DND-41 (cell line): ENCODE data around the gene STAT4.

Source experiments
- ATAC-seq: fragments of 200-7000 bp; cut with Tn5 transposase; 3 replicates; pipeline ENCODE4 v1.9.1; 2021; ENCODE audit warnings: low read depth; ENCODE audit not compliant: insufficient read depth
- DNase-seq: peaks from one replicate; pipeline ENCODE4 v3.0.0-alpha.2; 2020
- H2AFZ ChIP-seq: 2 replicates; pipeline ENCODE4 v1.6.0; 2012; ENCODE audit warnings: low read depth, low read length
- H3K27ac ChIP-seq: 2 replicates; pipeline ENCODE4 v1.5.1; 2012; ENCODE audit warnings: low read length, inconsistent platforms
- H3K27me3 ChIP-seq: fragments of 200-600 bp; sonication (generic); 2 replicates; pipeline ENCODE4 v1.6.0; 2012; ENCODE audit warnings: low read length, mild to moderate bottlenecking, inconsistent platforms; ENCODE audit not compliant: insufficient read depth, poor library complexity
- H3K36me3 ChIP-seq: 2 replicates; pipeline ENCODE4 v1.5.1; 2012; ENCODE audit warnings: low read length, inconsistent platforms; ENCODE audit not compliant: insufficient read depth
- H3K4me1 ChIP-seq: 2 replicates; pipeline ENCODE4 v1.5.1; 2012; ENCODE audit warnings: mild to moderate bottlenecking, low read length; ENCODE audit not compliant: insufficient read depth
- H3K4me2 ChIP-seq: 2 replicates; pipeline ENCODE4 v1.6.0; 2012; ENCODE audit warnings: mild to moderate bottlenecking, moderate library complexity, low read length, inconsistent platforms; ENCODE audit not compliant: insufficient read depth
- H3K4me3 ChIP-seq, 2 experiments: fragments of 200-600 bp in 1 of 2; shearing (Covaris generic) in 1 of 2; 2 replicates each; pipeline ENCODE4 v1.5.1; 2012 to 2016; ENCODE audit warnings: inconsistent platforms in 2 of 2, low read length in 2 of 2, mild to moderate bottlenecking in 2 of 2, low read depth in 1 of 2, moderate library complexity in 1 of 2
- H3K79me2 ChIP-seq: 2 replicates; pipeline ENCODE4 v1.6.0; 2012; ENCODE audit warnings: low read length, inconsistent platforms; ENCODE audit not compliant: insufficient read depth
- H3K9ac ChIP-seq: 2 replicates; pipeline ENCODE4 v1.6.0; 2012; ENCODE audit warnings: low read depth, mild to moderate bottlenecking, inconsistent platforms, low read length, moderate library complexity
- H3K9me3 ChIP-seq: 2 replicates; pipeline ENCODE4 v1.5.1; 2012; ENCODE audit warnings: low read length, moderate library complexity, mild to moderate bottlenecking, inconsistent platforms; ENCODE audit not compliant: insufficient read depth, severe bottlenecking
- H4K20me1 ChIP-seq: 2 replicates; pipeline ENCODE4 v1.6.0; 2012; ENCODE audit warnings: low read length; ENCODE audit not compliant: insufficient read depth
- EZH2 ChIP-seq: IDR thresholded peaks from 3 replicates; pipeline ENCODE4 v1.6.1; 2012; ENCODE audit warnings: borderline replicate concordance, low read depth, mild to moderate bottlenecking, moderate library complexity, low read length, inconsistent platforms; ENCODE audit not compliant: severe bottlenecking
- TF ChIP-seq, protein P1 (sequence below): IDR thresholded peaks from 2 replicates; pipeline ENCODE4 v1.5.1; 2012; ENCODE audit warnings: borderline replicate concordance, low read length, moderate library complexity, mild to moderate bottlenecking; ENCODE audit not compliant: poor library complexity, severe bottlenecking; ENCODE audit errors: extremely low read depth

STAT4 gene

DNA sequence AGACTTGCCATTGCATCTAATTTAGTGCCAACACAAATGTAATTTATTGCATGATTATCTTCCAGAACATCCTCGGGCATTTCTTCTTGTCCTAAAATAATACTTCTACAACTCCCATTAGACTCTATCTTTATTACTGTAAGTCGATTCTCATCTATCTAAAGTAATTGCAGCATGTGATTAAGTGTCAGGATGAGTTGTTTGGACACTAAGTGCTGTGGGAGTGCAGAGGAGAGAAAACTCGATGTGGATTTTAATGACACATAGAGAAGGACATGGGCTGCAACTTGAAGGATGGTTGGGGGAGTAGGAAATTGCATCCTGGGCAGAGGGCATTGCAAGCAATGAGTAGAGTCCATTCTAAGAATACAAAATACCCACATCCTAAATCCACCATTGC is 33.5 kb downstream of the STAT4 start:
- Histone ChIP-seq H3K4me2 (no peak overlapping the region), H3K4me3 (no peak overlapping the region), H3K9me3 (no peaks in the 10 kb centered on the region), H3K4me1 (no peaks in the 10 kb centered on the region), H4K20me1 (no peaks in the 10 kb centered on the region), H3K9ac (no peak overlapping the region), H3K36me3 (no peaks in the 10 kb centered on the region), H2AFZ (no peak overlapping the region), H3K27ac (no peak overlapping the region), H3K79me2 (no peaks in the 10 kb centered on the region), H3K27me3 (no peaks in the 10 kb centered on the region)
- DNase-seq, result no peak
- no peak for ATAC-seq
- TF ChIP-seq, protein P1, sequence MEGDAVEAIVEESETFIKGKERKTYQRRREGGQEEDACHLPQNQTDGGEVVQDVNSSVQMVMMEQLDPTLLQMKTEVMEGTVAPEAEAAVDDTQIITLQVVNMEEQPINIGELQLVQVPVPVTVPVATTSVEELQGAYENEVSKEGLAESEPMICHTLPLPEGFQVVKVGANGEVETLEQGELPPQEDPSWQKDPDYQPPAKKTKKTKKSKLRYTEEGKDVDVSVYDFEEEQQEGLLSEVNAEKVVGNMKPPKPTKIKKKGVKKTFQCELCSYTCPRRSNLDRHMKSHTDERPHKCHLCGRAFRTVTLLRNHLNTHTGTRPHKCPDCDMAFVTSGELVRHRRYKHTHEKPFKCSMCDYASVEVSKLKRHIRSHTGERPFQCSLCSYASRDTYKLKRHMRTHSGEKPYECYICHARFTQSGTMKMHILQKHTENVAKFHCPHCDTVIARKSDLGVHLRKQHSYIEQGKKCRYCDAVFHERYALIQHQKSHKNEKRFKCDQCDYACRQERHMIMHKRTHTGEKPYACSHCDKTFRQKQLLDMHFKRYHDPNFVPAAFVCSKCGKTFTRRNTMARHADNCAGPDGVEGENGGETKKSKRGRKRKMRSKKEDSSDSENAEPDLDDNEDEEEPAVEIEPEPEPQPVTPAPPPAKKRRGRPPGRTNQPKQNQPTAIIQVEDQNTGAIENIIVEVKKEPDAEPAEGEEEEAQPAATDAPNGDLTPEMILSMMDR, result no peak
- TF ChIP-seq EZH2, result no peak

DNA sequence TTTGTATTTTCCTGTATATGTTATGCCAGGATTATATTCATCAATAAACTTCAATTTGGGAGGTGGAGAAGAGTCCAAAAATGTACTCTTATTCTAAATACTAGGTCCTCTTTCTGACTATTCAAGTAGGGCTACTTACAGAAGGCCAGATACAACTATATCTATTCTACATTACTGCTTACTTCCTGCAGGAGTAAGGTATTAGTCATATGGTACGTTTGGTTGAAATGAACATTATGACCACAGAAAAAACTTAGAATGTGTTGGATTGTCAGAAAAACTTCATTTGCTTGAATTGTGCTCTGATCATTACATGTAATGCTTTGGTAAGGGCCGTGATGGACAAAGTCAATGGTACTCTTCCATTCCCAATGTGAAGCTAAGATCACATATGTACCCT is 35.0 kb downstream of the STAT4 start:
- H3K4me1 ChIP-seq, result no peaks in the 10 kb centered on the region
- no peaks in the 10 kb centered on the region for H3K27me3 ChIP-seq
- no peak overlapping the region for H3K4me3 ChIP-seq
- no peaks in the 10 kb centered on the region for H4K20me1 ChIP-seq
- TF ChIP-seq, protein P1, result no peak
- no peak for TF ChIP-seq EZH2
- H3K27ac ChIP-seq, result no peak overlapping the region
- H3K9me3 ChIP-seq, result no peaks in the 10 kb centered on the region
- H3K4me2 ChIP-seq, result no peak overlapping the region
- no peak for ATAC-seq
- no peaks in the 10 kb centered on the region for H3K36me3 ChIP-seq
- H2AFZ ChIP-seq, result no peak overlapping the region
- H3K79me2 ChIP-seq, result no peaks in the 10 kb centered on the region
- H3K9ac ChIP-seq, result no peak overlapping the region
- no peak for DNase-seq

DNA sequence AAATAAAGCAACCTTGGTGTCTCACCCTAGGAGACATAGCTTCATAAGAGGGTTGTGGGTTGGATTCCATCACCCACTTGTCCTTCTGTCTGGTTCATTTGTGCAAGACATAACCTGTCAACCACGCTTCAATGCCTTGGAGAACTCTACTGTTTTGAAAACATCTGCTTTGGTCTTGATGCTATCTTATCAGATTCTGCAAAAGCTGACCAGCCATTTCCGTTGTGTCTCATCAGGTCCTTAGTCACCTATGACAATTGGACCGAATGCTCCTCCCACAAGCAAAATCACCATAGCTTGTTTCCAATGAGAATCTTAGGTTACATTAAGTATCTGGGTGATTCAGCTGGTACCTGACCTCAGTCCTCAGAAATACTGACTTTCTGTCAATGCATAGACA is 35.4 kb downstream of the STAT4 start:
- no peaks in the 10 kb centered on the region for H3K36me3 ChIP-seq
- DNase-seq (no peak), ATAC-seq (no peak)
- no peaks in the 10 kb centered on the region for H3K9me3 ChIP-seq
- no peaks in the 10 kb centered on the region for H3K79me2 ChIP-seq
- no peak overlapping the region for H3K9ac ChIP-seq
- H3K4me1 ChIP-seq, result no peaks in the 10 kb centered on the region
- no peak overlapping the region for H3K4me2 ChIP-seq
- TF ChIP-seq, protein P1, result no peak
- TF ChIP-seq EZH2, result no peak
- no peaks in the 10 kb centered on the region for H3K27me3 ChIP-seq
- H2AFZ ChIP-seq, result no peak overlapping the region
- H3K4me3 ChIP-seq, result no peak overlapping the region
- H3K27ac ChIP-seq, result no peak overlapping the region
- no peaks in the 10 kb centered on the region for H4K20me1 ChIP-seq

DNA sequence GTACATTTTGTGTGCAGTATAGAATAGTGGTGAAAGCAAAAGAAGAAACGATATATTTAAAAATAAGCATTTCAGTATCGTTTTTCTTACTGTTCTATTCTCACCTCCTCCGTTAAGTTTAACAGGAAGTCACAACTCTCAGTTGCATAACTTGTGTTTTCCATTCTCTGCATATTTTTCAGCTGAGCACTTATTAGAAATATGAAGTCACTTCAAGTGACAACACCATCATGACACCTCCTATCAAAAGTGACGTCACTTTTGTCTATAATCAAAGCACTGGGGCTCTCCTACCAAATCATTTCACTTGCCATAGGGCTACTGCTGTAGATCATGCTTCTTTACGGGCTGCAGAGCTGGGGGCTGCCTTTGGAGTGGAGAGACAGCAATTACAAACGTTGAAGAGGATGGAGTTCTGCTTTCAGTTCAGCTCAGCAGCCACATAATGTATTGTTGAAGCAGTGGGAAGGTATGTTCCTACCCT is 36.3 kb downstream of the STAT4 start:
- Histone ChIP-seq H3K4me3 (no peak overlapping the region), H3K27me3 (no peaks in the 10 kb centered on the region), H3K79me2 (no peaks in the 10 kb centered on the region), H3K36me3 (no peaks in the 10 kb centered on the region), H3K4me1 (no peaks in the 10 kb centered on the region), H3K9me3 (no peaks in the 10 kb centered on the region), H3K27ac (no peak overlapping the region), H4K20me1 (no peaks in the 10 kb centered on the region), H3K9ac (no peak overlapping the region), H3K4me2 (no peak overlapping the region), H2AFZ (no peak overlapping the region)
- ATAC-seq (no peak), DNase-seq (no peak)
- TF ChIP-seq, protein P1, result no peak
- TF ChIP-seq EZH2, result no peak
